SU-DHL-6 (cell line): ENCODE measurements around the gene LPCAT3.

ENCODE experiments used
- EZH2phosphoT487 ChIP-seq: fragments of 200-600 bp; sonication (generic), shearing (Covaris generic); conservative IDR thresholded peaks from 2 replicates; pipeline ENCODE4 v1.6.1; 2018; ENCODE audit warnings: mild to moderate bottlenecking, antibody characterized with exemption, low read length, moderate library complexity, mixed read lengths
- TF ChIP-seq, protein P1 (sequence below): fragments of 200-600 bp; sonication (generic); IDR thresholded peaks from one replicate; pipeline ENCODE4 v1.5.1; 2017; ENCODE audit warnings: antibody characterized with exemption, mild to moderate bottlenecking, low read length, moderate library complexity; ENCODE audit not compliant: insufficient read depth, poor library complexity, severe bottlenecking

GRCh38 chr12:7009512-7009911 lies 8.8 kb downstream of the LPCAT3 start:
- no peak for TF ChIP-seq EZH2phosphoT487
- TF ChIP-seq, protein P1, sequence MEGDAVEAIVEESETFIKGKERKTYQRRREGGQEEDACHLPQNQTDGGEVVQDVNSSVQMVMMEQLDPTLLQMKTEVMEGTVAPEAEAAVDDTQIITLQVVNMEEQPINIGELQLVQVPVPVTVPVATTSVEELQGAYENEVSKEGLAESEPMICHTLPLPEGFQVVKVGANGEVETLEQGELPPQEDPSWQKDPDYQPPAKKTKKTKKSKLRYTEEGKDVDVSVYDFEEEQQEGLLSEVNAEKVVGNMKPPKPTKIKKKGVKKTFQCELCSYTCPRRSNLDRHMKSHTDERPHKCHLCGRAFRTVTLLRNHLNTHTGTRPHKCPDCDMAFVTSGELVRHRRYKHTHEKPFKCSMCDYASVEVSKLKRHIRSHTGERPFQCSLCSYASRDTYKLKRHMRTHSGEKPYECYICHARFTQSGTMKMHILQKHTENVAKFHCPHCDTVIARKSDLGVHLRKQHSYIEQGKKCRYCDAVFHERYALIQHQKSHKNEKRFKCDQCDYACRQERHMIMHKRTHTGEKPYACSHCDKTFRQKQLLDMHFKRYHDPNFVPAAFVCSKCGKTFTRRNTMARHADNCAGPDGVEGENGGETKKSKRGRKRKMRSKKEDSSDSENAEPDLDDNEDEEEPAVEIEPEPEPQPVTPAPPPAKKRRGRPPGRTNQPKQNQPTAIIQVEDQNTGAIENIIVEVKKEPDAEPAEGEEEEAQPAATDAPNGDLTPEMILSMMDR: no peak
